GM21576 (cell line): Measurements from ENCODE around the gene PCDHGB3.

ENCODE experiments used
- ATAC-seq: cut with Tn5 transposase; IDR thresholded peaks from one replicate; pipeline ENCODE4 v1.9.1; 2021; ENCODE audit warnings: mild to moderate bottlenecking, moderate library complexity; ENCODE audit not compliant: unreplicated experiment

Gene PCDHGB3

DNA sequence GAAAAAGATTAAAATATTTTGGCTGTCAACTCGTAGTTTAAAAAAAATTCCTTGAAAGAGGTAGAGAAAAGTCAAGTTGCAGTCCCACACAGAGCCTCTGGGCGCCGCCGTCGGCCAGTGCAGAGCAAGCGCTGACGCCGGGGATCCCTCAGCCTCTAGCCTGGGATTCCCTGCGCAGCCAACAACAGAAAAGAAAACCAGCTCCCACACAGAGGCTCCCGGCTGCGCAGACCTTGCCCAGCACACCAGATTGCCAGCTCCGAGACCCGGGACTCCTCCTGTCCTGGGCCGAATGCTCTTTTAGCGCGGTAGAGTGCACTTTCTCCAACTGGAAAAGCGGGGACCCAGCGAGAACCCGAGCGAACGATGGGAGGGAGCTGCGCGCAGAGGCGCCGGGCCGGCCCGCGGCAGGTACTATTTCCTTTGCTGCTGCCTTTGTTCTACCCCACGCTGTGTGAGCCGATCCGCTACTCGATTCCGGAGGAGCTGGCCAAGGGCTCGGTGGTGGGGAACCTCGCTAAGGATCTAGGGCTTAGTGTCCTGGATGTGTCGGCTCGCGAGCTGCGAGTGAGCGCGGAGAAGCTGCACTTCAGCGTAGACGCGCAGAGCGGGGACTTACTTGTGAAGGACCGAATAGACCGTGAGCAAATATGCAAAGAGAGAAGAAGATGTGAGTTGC, 47.6 kb downstream of the PCDHGB3 start, which contains the start of gene PCDHGB7:
Gene PCDHGB7, plus strand, starts transcription at position 184 of the 679 bp plus-strand sequence. Its CDS starts 183 bp downstream, at position 367.
- peak; percentile 74 for ATAC-seq

- ATAC-seq, result no peak
Observed at GRCh38 chr5:141419074-141419880, 49.2 kb downstream of the PCDHGB3 start.

- peak; percentile 43 for ATAC-seq
Observed at GRCh38 chr5:141420855-141421488, 50.9 kb downstream of the PCDHGB3 start, which contains the start of gene PCDHGA11. PCDHGA11 (plus strand) TSS chr5:141421051; CDS start chr5:141421228, 177 bp downstream.

DNA sequence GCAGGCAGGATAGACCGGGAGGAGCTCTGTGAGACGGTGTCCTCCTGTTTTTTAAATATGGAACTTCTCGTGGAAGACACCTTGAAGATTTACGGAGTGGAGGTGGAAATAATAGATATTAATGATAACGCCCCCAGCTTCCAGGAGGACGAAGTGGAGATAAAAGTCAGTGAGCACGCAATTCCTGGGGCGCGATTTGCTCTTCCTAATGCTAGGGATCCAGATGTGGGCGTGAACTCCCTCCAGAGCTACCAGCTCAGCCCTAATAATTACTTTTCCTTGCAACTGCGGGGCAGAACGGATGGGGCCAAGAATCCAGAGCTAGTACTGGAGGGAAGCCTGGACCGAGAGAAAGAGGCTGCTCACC, 51.4 kb downstream of the PCDHGB3 start:
- no peak for ATAC-seq
